Nephron progenitor cell (in vitro differentiated cells): Measurements from ENCODE around the gene ATRN.
A peak's percentile ranks its signal among the peaks of the same experiment; 100 is the strongest.

Experiments
- DNase-seq: peaks from one replicate; pipeline ENCODE4 v3.0.0; 2021
- H3K27ac Mint-ChIP-seq: 2 replicates; pipeline ENCODE4 v1.8.0; 2021; ENCODE audit warnings: mild to moderate bottlenecking, moderate library complexity, mixed read lengths
- H3K27me3 Mint-ChIP-seq: 2 replicates; pipeline ENCODE4 v1.8.0; 2021; ENCODE audit warnings: mild to moderate bottlenecking, low read depth, mixed read lengths; ENCODE audit not compliant: poor library complexity
- H3K36me3 Mint-ChIP-seq: 2 replicates; pipeline ENCODE4 v1.8.0; 2021; ENCODE audit warnings: low read depth, mixed read lengths
- H3K4me1 Mint-ChIP-seq: 2 replicates; pipeline ENCODE4 v1.8.0; 2021; ENCODE audit warnings: mixed read lengths
- H3K4me3 Mint-ChIP-seq: 2 replicates; pipeline ENCODE4 v1.8.0; 2021; ENCODE audit warnings: mild to moderate bottlenecking, moderate library complexity, mixed read lengths
- H3K9me3 Mint-ChIP-seq: 2 replicates; pipeline ENCODE4 v1.8.0; 2021; ENCODE audit warnings: mild to moderate bottlenecking, moderate library complexity, mixed read lengths
- CTCF ChIP-seq: fragments of 200-600 bp; sonication (generic); IDR thresholded peaks from 2 replicates; pipeline ENCODE4 v1.5.0; 2021; ENCODE audit warnings: antibody characterized with exemption

Gene ATRN

DNA sequence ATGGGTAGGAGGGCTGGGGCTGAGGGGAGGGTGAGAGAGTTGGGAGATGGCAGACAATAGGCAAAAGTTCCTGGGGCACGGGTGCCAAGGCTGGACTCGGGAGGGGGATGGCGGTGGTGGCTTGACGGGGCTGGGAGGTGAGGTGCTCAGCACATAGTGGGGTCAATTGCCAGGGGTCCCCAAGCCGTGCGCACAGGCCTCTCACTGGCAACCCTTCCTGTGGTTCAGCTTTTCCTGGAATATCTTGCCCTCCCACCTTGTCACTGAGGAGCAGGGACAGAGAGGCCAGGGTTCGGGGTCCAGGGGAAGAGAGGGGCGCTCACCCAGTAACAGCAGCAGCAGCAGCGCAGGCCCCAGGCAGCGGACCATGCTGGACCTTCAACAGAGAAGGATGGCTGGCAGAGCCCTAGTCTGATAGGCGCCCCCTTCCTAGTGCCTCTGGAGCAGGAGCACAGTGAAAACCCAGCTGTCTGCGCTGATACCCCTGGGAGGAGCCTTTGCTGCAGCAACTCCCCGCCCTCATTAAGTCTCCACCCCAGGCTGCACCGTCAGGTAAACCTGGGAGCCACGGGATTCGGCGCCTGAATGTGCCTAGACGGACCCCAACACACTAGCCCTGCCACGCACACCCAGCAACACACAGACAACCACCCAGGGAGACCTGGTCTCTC is 192.3 kb downstream of the ATRN start, which contains the start of gene GFRA4:
GFRA4 (minus strand) TSS at position 369 of the 671 bp plus-strand sequence; CDS start at position 369, 0 bp downstream.
- no peak for DNase-seq
- no peak for TF ChIP-seq CTCF
- Mint-ChIP-seq H3K27me3 (peaks cover 62% of the 10 kb centered on the region), H3K9me3 (no peaks in the 10 kb centered on the region), H3K27ac (no peak within 1 kb of the TSS), H3K4me3 (no peak within 1 kb of the TSS), H3K4me1 (peaks cover 39% of the 10 kb centered on the region), H3K36me3 (no peaks in the 10 kb centered on the region)

DNA sequence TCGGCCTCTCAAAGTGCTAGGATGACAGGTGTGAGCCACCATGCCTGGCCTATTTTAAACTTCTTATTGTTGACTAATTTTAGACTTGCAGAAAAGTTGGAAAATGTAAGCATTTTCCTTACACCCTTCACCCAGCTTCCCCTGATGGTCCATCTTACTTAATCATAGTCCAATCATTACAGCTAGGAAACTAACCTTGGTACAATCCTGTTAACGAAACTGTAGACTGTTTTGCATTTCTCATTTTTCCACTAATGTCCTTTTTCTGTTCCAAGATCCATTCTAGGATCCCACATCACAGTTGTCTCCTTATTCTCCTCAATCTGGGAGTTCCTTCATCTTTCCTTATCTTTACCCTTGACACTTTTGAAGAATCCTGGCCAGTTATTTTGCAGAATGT is 193.0 kb downstream of the ATRN start:
- Mint-ChIP-seq H3K36me3 (no peaks in the 10 kb centered on the region), H3K9me3 (no peaks in the 10 kb centered on the region), H3K27me3 (peaks cover 59% of the 10 kb centered on the region), H3K4me3 (no peak overlapping the region), H3K4me1 (peaks cover 38% of the 10 kb centered on the region), H3K27ac (no peak overlapping the region)
- TF ChIP-seq CTCF = no peak
- no peak for DNase-seq

DNA sequence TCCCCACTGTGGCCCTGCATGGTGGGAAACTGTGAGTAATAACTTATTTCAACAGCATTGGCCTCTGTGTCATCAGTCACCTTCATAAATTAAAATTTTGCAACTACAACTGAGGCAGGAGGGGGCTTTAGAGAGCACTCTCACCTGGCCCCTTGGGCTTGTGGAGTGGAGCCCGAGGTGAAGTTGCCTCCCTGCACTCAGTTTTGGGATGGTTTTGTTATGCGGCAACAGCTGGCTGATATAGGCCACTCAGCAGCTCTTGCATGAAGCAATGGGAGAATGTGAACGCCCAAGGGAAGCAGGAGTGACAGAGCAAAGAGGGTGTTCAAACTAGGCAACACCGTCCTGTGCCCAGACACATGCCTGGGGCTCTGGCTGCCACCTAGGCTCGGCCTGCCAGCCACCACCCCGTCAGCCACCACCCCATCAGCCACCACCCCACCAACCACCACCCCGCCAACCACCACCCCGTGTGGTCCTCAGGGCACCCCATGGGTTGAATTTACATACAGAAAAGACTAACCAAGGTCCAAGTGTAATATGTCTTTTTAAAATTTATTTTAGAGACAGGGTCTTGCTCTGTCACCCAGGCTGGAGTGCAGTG is 196.7 kb downstream of the ATRN start:
- Mint-ChIP-seq H3K36me3 (no peaks in the 10 kb centered on the region), H3K27ac (no peak overlapping the region), H3K4me1 (peaks cover 41% of the 10 kb centered on the region), H3K9me3 (no peaks in the 10 kb centered on the region), H3K27me3 (peaks cover 55% of the 10 kb centered on the region), H3K4me3 (no peak overlapping the region)
- TF ChIP-seq CTCF = no peak
- DNase-seq = no peak

DNA sequence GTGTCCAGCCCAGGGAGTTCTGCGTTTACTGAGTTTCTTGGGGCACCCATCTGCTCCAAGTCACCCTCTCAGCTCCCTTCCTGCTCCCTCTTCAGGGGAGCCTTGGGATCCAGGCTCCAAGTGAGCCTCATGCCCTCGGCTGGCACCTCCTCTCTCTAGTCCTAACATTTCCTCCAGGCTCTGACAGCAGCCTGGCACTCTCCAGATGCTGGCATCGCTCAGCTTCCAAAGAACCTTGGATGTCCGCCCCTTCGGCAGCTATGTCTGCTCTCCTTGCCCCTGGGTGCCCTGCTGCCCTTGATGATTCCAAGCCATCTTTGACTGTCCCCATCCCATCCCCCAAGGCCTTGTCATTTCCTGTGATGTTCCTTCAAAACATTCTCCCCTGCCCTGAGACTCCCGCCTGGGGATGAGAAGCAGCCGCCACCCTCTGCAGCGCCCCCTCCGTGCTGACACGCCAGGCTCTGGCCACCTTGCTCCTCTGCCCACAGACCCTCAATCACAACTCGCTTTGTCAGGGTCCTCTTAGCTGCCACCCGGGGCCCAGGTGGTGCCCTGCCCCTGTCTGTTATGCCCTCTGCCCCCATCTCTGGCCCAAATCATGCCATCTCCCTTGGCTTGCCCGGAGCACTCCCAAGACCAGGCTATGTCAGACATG is 199.0 kb downstream of the ATRN start:
- peaks cover 38% of the 10 kb centered on the region for H3K4me1 Mint-ChIP-seq
- no peak for DNase-seq
- peaks cover 48% of the 10 kb centered on the region for H3K27me3 Mint-ChIP-seq
- no peak overlapping the region for H3K4me3 Mint-ChIP-seq
- peak overlapping the region; percentile 26 for H3K27ac Mint-ChIP-seq
- no peaks in the 10 kb centered on the region for H3K36me3 Mint-ChIP-seq
- no peaks in the 10 kb centered on the region for H3K9me3 Mint-ChIP-seq
- no peak for TF ChIP-seq CTCF

GRCh38 chr20:3670511-3670910 is 199.7 kb downstream of the ATRN start:
- TF ChIP-seq CTCF = peak; percentile 23
- Mint-ChIP-seq H3K4me1 (peaks cover 38% of the 10 kb centered on the region), H3K27me3 (peaks cover 51% of the 10 kb centered on the region), H3K4me3 (no peak overlapping the region), H3K27ac (no peak overlapping the region), H3K9me3 (no peaks in the 10 kb centered on the region), H3K36me3 (no peaks in the 10 kb centered on the region)
- DNase-seq = peak; percentile 43
